Ishikawa (cell line): ENCODE measurements around the gene LRBA.
A peak's percentile ranks its signal among the peaks of the same experiment; 100 is the strongest.

Experiments
- CEBPB ChIP-seq: IDR thresholded peaks from 2 replicates; pipeline ENCODE4 v1.6.1; 2012
- CREB1 ChIP-seq: IDR thresholded peaks from 2 replicates; pipeline ENCODE4 v1.6.1; 2012; ENCODE audit warnings: low read depth
- EGR1 ChIP-seq: IDR thresholded peaks from 2 replicates; pipeline ENCODE4 v1.6.1; 2012
- EP300 ChIP-seq: IDR thresholded peaks from 2 replicates; pipeline ENCODE4 v1.6.1; 2012; ENCODE audit warnings: borderline replicate concordance
- FOXM1 ChIP-seq: IDR thresholded peaks from 2 replicates; pipeline ENCODE4 v1.6.1; 2012; ENCODE audit warnings: low read depth, borderline replicate concordance
- NFIC ChIP-seq: IDR thresholded peaks from 2 replicates; pipeline ENCODE4 v1.6.1; 2012
- RAD21 ChIP-seq: IDR thresholded peaks from 2 replicates; pipeline ENCODE4 v1.6.1; 2012; ENCODE audit warnings: low read depth
- TAF1 ChIP-seq: IDR thresholded peaks from 2 replicates; pipeline ENCODE4 v1.6.1; 2012; ENCODE audit warnings: low read depth, mild to moderate bottlenecking
- TCF12 ChIP-seq: IDR thresholded peaks from 2 replicates; pipeline ENCODE4 v1.6.1; 2012; ENCODE audit warnings: low read depth
- TEAD4 ChIP-seq: IDR thresholded peaks from 2 replicates; pipeline ENCODE4 v1.6.1; 2012
- YY1 ChIP-seq: IDR thresholded peaks from 2 replicates; pipeline ENCODE4 v1.6.1; 2012; ENCODE audit warnings: low read depth
- ZBTB7A ChIP-seq: IDR thresholded peaks from 2 replicates; pipeline ENCODE4 v1.6.1; 2012; ENCODE audit warnings: low read depth
- TF ChIP-seq, protein P1 (sequence below): IDR thresholded peaks from 2 replicates; pipeline ENCODE4 v1.6.1; 2012
- TF ChIP-seq, protein P2 (sequence below): IDR thresholded peaks from 2 replicates; pipeline ENCODE4 v1.6.1; 2012; ENCODE audit warnings: low read depth, mild to moderate bottlenecking
- TF ChIP-seq, protein P3 (sequence below): IDR thresholded peaks from 2 replicates; pipeline ENCODE4 v1.6.1; 2012

Gene LRBA

DNA sequence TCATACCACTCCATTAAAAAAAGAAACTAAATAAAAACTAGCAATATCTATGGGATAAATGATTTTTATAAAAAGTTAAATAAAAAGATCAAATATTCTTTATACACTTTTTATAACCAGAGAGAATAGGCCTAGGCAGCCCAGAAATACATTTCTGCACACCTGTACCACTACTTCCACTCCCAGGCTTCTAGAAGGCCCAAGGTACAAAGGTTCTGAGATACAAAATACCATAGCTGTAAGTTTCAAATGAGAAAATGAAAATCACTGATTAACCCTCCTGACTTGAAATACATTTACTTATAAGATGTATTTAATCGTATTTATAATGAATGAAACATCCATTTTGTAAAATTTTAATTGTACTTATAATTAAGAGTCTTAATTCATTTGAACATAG, 659.7 kb downstream of the LRBA start:
- TF ChIP-seq NFIC (no peak), YY1 (no peak), RAD21 (no peak), FOXM1 (no peak), EP300 (no peak), CREB1 (no peak)
- TF ChIP-seq, protein P1, sequence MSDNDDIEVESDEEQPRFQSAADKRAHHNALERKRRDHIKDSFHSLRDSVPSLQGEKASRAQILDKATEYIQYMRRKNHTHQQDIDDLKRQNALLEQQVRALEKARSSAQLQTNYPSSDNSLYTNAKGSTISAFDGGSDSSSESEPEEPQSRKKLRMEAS: no peak
- TF ChIP-seq, protein P2, sequence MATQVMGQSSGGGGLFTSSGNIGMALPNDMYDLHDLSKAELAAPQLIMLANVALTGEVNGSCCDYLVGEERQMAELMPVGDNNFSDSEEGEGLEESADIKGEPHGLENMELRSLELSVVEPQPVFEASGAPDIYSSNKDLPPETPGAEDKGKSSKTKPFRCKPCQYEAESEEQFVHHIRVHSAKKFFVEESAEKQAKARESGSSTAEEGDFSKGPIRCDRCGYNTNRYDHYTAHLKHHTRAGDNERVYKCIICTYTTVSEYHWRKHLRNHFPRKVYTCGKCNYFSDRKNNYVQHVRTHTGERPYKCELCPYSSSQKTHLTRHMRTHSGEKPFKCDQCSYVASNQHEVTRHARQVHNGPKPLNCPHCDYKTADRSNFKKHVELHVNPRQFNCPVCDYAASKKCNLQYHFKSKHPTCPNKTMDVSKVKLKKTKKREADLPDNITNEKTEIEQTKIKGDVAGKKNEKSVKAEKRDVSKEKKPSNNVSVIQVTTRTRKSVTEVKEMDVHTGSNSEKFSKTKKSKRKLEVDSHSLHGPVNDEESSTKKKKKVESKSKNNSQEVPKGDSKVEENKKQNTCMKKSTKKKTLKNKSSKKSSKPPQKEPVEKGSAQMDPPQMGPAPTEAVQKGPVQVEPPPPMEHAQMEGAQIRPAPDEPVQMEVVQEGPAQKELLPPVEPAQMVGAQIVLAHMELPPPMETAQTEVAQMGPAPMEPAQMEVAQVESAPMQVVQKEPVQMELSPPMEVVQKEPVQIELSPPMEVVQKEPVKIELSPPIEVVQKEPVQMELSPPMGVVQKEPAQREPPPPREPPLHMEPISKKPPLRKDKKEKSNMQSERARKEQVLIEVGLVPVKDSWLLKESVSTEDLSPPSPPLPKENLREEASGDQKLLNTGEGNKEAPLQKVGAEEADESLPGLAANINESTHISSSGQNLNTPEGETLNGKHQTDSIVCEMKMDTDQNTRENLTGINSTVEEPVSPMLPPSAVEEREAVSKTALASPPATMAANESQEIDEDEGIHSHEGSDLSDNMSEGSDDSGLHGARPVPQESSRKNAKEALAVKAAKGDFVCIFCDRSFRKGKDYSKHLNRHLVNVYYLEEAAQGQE: no peak

DNA sequence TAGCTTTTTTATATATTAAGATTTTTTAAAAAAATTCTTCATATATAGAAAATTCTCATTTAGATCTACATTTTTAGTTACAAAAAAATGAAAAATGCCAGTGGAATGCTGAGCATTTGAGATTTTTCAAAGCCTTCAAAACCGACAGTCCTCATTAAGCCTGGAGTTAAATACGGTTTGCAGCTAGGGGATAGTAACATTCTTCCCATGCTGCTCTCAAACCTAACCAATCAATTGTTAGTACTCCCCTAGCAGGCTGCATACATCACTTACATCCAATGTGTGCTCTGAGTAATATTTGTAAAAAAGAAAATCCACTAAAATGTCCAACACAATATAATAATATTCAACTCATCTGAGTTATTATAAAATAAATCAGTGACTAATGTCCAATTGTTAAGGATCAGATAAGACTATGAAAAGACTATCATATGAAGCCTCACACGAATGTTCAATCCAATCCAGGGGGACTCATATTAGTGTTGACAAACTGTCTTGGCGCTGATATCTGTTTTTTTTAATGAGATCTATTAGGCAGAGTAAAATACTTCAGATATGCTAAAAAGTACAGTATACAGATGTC, 660.8 kb downstream of the LRBA start:
- TF ChIP-seq ZBTB7A (no peak), EP300 (no peak), NFIC (no peak), EGR1 (no peak), TAF1 (no peak), RAD21 (no peak), TCF12 (no peak), CREB1 (no peak), TEAD4 (no peak), YY1 (no peak), CEBPB (no peak), FOXM1 (no peak)
- TF ChIP-seq, protein P1: no peak
- TF ChIP-seq, protein P2: no peak
- TF ChIP-seq, protein P3, sequence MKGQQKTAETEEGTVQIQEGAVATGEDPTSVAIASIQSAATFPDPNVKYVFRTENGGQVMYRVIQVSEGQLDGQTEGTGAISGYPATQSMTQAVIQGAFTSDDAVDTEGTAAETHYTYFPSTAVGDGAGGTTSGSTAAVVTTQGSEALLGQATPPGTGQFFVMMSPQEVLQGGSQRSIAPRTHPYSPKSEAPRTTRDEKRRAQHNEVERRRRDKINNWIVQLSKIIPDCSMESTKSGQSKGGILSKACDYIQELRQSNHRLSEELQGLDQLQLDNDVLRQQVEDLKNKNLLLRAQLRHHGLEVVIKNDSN: no peak

DNA sequence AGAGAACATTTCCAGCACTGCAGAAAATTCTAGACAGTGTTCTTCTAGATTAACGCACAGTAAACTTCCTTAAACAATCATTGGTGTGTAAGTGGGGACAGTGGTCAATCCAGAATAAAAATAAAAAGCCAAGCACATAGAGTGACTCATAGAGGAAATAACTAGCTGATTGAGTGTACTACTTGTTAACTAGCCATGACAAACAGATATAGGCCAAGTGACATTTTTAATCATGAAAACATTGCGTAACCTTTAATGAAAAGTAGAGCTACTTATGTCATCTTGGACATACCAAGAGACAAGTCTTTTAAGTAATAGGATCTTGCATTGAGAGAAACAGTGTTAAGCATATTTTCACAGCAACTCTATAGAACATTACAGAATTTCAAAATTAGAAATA, 667.0 kb downstream of the LRBA start:
- no peak for TF ChIP-seq TAF1
- peak; percentile 75 for TF ChIP-seq CEBPB

DNA sequence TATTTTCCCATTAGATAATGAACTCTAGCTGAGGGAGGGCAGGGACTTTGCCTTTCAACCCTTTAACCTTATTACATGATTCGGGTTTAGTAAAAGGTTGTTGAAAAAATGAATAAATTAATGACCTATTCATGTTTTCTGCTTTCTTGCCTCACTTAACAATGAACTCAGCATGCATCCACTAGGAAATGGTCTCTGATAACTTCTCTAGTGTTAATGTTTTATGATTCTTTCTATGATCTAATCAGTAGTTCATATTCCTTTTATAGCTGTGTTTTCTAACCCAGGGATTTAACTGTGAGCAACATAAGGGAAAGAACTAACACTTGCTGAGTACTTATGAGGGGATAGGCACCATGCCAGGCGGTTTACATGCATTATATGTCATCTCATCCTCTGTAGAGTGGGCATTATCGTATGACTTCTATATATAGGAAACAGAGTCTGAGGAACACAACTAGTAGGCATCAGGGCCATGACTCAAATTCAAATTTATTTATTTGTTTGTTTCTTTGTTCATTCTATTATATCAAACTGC, 669.8 kb downstream of the LRBA start:
- TF ChIP-seq YY1: no peak
- TF ChIP-seq CEBPB: no peak
- TF ChIP-seq, protein P1: no peak
- TF ChIP-seq TAF1: no peak
- TF ChIP-seq, protein P3: no peak
- TF ChIP-seq CREB1: no peak
- TF ChIP-seq EGR1: no peak
- TF ChIP-seq TCF12: no peak
- TF ChIP-seq FOXM1: no peak
- TF ChIP-seq RAD21: no peak
- no peak for TF ChIP-seq TEAD4

DNA sequence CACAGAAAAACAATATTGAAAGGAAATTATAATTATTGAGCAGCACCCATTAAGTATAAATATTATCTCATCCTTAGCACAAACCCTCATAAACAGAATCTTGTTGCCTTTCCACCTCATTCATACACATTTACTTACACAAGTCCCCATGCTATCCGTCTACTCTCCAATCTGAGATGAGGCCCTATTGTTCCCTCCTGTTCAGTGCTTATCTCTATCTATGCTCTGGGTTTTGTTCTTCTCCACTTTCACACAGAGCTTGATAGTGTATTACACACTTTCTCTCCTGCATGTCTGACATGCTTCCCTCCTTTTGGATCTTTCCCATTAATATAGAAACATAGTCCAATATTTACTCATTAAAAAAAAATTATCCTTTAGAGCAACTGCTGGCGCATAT, 671.3 kb downstream of the LRBA start:
- TF ChIP-seq, protein P3: no peak
- TF ChIP-seq RAD21 (no peak), EP300 (no peak), ZBTB7A (no peak), CEBPB (no peak), CREB1 (no peak), YY1 (no peak), FOXM1 (no peak), TAF1 (no peak), TCF12 (no peak), NFIC (no peak), TEAD4 (no peak)
- TF ChIP-seq, protein P2: no peak
